ENCODE results near the gene PCNA.
A peak's percentile ranks its signal among the peaks of the same experiment; 100 is the strongest.

PCNA gene

GRCh38 chr20:5140195-5140594 lies 20.4 kb upstream of the PCNA start:
- Histone ChIP-seq H2AFZ (ENCODE audit: low read length, unreplicated experiment) (no peak overlapping the region), H3K27ac (ENCODE audit: low read depth, low read length) (no peak overlapping the region), H3K4me3 (ENCODE audit: low read depth, low read length) (no peak overlapping the region), H3K4me1 (ENCODE audit: control insufficient read depth, insufficient read depth, low read length, unreplicated experiment) (no peaks in the 10 kb centered on the region), H3K27me3 (ENCODE audit: insufficient read depth, low read length) (no peaks in the 10 kb centered on the region), H3K36me3 (ENCODE audit: insufficient read depth, low read length) (no peaks in the 10 kb centered on the region), H3K79me2 (ENCODE audit: control insufficient read depth, insufficient read depth, low read length, unreplicated experiment) (peaks cover 48% of the 10 kb centered on the region)

- no peak overlapping the region for H3K27ac ChIP-seq (ENCODE audit: low read depth, low read length)
- H3K79me2 ChIP-seq (ENCODE audit: control insufficient read depth, insufficient read depth, low read length, unreplicated experiment), result peaks cover 56% of the 10 kb centered on the region
- H3K27me3 ChIP-seq (ENCODE audit: insufficient read depth, low read length), result no peaks in the 10 kb centered on the region
- no peak overlapping the region for H3K4me3 ChIP-seq (ENCODE audit: low read depth, low read length)
- H3K4me1 ChIP-seq (ENCODE audit: control insufficient read depth, insufficient read depth, low read length, unreplicated experiment), result no peaks in the 10 kb centered on the region
- H3K36me3 ChIP-seq (ENCODE audit: insufficient read depth, low read length), result no peaks in the 10 kb centered on the region
- no peak overlapping the region for H2AFZ ChIP-seq (ENCODE audit: low read length, unreplicated experiment)
Measured at GRCh38 chr20:5136096-5136495, 16.3 kb upstream of the PCNA start.

GRCh38 chr20:5135363-5136012 lies 15.7 kb upstream of the PCNA start:
- Histone ChIP-seq H3K27me3 (ENCODE audit: insufficient read depth, low read length) (no peaks in the 10 kb centered on the region), H3K27ac (ENCODE audit: low read depth, low read length) (no peak overlapping the region), H3K4me1 (ENCODE audit: control insufficient read depth, insufficient read depth, low read length, unreplicated experiment) (no peaks in the 10 kb centered on the region), H2AFZ (ENCODE audit: low read length, unreplicated experiment) (no peak overlapping the region), H3K79me2 (ENCODE audit: control insufficient read depth, insufficient read depth, low read length, unreplicated experiment) (peaks cover 51% of the 10 kb centered on the region), H3K36me3 (ENCODE audit: insufficient read depth, low read length) (no peaks in the 10 kb centered on the region), H3K4me3 (ENCODE audit: low read depth, low read length) (no peak overlapping the region)

GRCh38 chr20:5133998-5134397 lies 14.2 kb upstream of the PCNA start:
- Histone ChIP-seq H3K79me2 (ENCODE audit: control insufficient read depth, insufficient read depth, low read length, unreplicated experiment) (peaks cover 47% of the 10 kb centered on the region), H3K4me3 (ENCODE audit: low read depth, low read length) (no peak overlapping the region), H2AFZ (ENCODE audit: low read length, unreplicated experiment) (no peak overlapping the region), H3K27me3 (ENCODE audit: insufficient read depth, low read length) (no peaks in the 10 kb centered on the region), H3K27ac (ENCODE audit: low read depth, low read length) (no peak overlapping the region), H3K36me3 (ENCODE audit: insufficient read depth, low read length) (no peaks in the 10 kb centered on the region), H3K4me1 (ENCODE audit: control insufficient read depth, insufficient read depth, low read length, unreplicated experiment) (no peaks in the 10 kb centered on the region)

GRCh38 chr20:5131502-5131901 lies 11.7 kb upstream of the PCNA start:
- peaks cover 57% of the 10 kb centered on the region for H3K79me2 ChIP-seq (ENCODE audit: control insufficient read depth, insufficient read depth, low read length, unreplicated experiment)
- H3K4me1 ChIP-seq (ENCODE audit: control insufficient read depth, insufficient read depth, low read length, unreplicated experiment), result peaks cover 11% of the 10 kb centered on the region
- no peak overlapping the region for H3K27ac ChIP-seq (ENCODE audit: low read depth, low read length)
- H2AFZ ChIP-seq (ENCODE audit: low read length, unreplicated experiment), result no peak overlapping the region
- no peaks in the 10 kb centered on the region for H3K27me3 ChIP-seq (ENCODE audit: insufficient read depth, low read length)
- no peaks in the 10 kb centered on the region for H3K36me3 ChIP-seq (ENCODE audit: insufficient read depth, low read length)
- no peak overlapping the region for H3K4me3 ChIP-seq (ENCODE audit: low read depth, low read length)

GRCh38 chr20:5128886-5129285 lies 9.1 kb upstream of the PCNA start:
- Histone ChIP-seq H3K27me3 (ENCODE audit: insufficient read depth, low read length) (no peaks in the 10 kb centered on the region), H2AFZ (ENCODE audit: low read length, unreplicated experiment) (no peak overlapping the region), H3K4me3 (ENCODE audit: low read depth, low read length) (no peak overlapping the region; the same call in 1 of the 2 replicates), H3K27ac (ENCODE audit: low read depth, low read length) (no peak overlapping the region), H3K4me1 (ENCODE audit: control insufficient read depth, insufficient read depth, low read length, unreplicated experiment) (peaks cover 11% of the 10 kb centered on the region), H3K36me3 (ENCODE audit: insufficient read depth, low read length) (no peaks in the 10 kb centered on the region), H3K79me2 (ENCODE audit: control insufficient read depth, insufficient read depth, low read length, unreplicated experiment) (peaks cover 38% of the 10 kb centered on the region)

GRCh38 chr20:5127859-5128424 lies 8.2 kb upstream of the PCNA start:
- peaks cover 11% of the 10 kb centered on the region for H3K4me1 ChIP-seq (ENCODE audit: control insufficient read depth, insufficient read depth, low read length, unreplicated experiment)
- no peak overlapping the region for H3K27ac ChIP-seq (ENCODE audit: low read depth, low read length)
- peak overlapping the region; percentile 55 for H2AFZ ChIP-seq (ENCODE audit: low read length, unreplicated experiment)
- peaks cover 32% of the 10 kb centered on the region for H3K79me2 ChIP-seq (ENCODE audit: control insufficient read depth, insufficient read depth, low read length, unreplicated experiment)
- peak overlapping the region; percentile 86 for H3K4me3 ChIP-seq (ENCODE audit: low read depth, low read length)
- H3K27me3 ChIP-seq (ENCODE audit: insufficient read depth, low read length), result no peaks in the 10 kb centered on the region
- no peaks in the 10 kb centered on the region for H3K36me3 ChIP-seq (ENCODE audit: insufficient read depth, low read length)

GRCh38 chr20:5127204-5127858 lies 7.6 kb upstream of the PCNA start:
- Histone ChIP-seq H2AFZ (ENCODE audit: low read length, unreplicated experiment) (peak overlapping the region; percentile 55), H3K36me3 (ENCODE audit: insufficient read depth, low read length) (no peaks in the 10 kb centered on the region), H3K79me2 (ENCODE audit: control insufficient read depth, insufficient read depth, low read length, unreplicated experiment) (peaks cover 31% of the 10 kb centered on the region), H3K4me3 (ENCODE audit: low read depth, low read length) (peak overlapping the region; percentile 86), H3K4me1 (ENCODE audit: control insufficient read depth, insufficient read depth, low read length, unreplicated experiment) (peaks cover 11% of the 10 kb centered on the region), H3K27ac (ENCODE audit: low read depth, low read length) (peak overlapping the region; percentile 20; the same call in 1 of the 2 replicates), H3K27me3 (ENCODE audit: insufficient read depth, low read length) (no peaks in the 10 kb centered on the region)

- H3K4me3 ChIP-seq (ENCODE audit: low read depth, low read length), result peak within 1 kb of the TSS; percentile 86
Measured at GRCh38 chr20:5126512-5127203, 6.9 kb upstream of the PCNA start, which contains the start of gene CDS2. TSS of gene CDS2 (plus strand) at chr20:5127008. CDS start at chr20:5127093, 85 bp downstream.

GRCh38 chr20:5122873-5123260 lies 3.1 kb upstream of the PCNA start:
- 0 out of 2 replicates have a peak, but pooled peaks cover 3% of the 10 kb centered on the region for H3K36me3 ChIP-seq (ENCODE audit: insufficient read depth, low read length)
- no peak overlapping the region for H2AFZ ChIP-seq (ENCODE audit: low read length, unreplicated experiment)
- peaks cover 26% of the 10 kb centered on the region for H3K79me2 ChIP-seq (ENCODE audit: control insufficient read depth, insufficient read depth, low read length, unreplicated experiment)
- H3K4me1 ChIP-seq (ENCODE audit: control insufficient read depth, insufficient read depth, low read length, unreplicated experiment), result peaks cover 4% of the 10 kb centered on the region
- no peaks in the 10 kb centered on the region for H3K27me3 ChIP-seq (ENCODE audit: insufficient read depth, low read length)
- no peak overlapping the region for H3K27ac ChIP-seq (ENCODE audit: low read depth, low read length)
- no peak overlapping the region for H3K4me3 ChIP-seq (ENCODE audit: low read depth, low read length)

More at GRCh38 chr20:5126512-5127203, 6.9 kb upstream of the PCNA start, which contains the start of gene CDS2:
- Histone ChIP-seq H3K36me3 (ENCODE audit: insufficient read depth, low read length) (no peaks in the 10 kb centered on the region), H3K27me3 (ENCODE audit: insufficient read depth, low read length) (no peaks in the 10 kb centered on the region), H3K79me2 (ENCODE audit: control insufficient read depth, insufficient read depth, low read length, unreplicated experiment) (peaks cover 28% of the 10 kb centered on the region), H2AFZ (ENCODE audit: low read length, unreplicated experiment) (peak within 1 kb of the TSS; percentile 64), H3K4me1 (ENCODE audit: control insufficient read depth, insufficient read depth, low read length, unreplicated experiment) (peaks cover 11% of the 10 kb centered on the region), H3K27ac (ENCODE audit: low read depth, low read length) (peak within 1 kb of the TSS; percentile 20; the same call in 1 of the 2 replicates)

All from ACC112 (cell line).